Loucy (cell line): ENCODE measurements around the gene UNC13D.

Experiments
- H2AFZ ChIP-seq: fragments of 200-600 bp; sonication (generic); 2 replicates; pipeline ENCODE4 v1.6.0; 2016; ENCODE audit warnings: antibody characterized with exemption, mild to moderate bottlenecking, low read length, moderate library complexity
- H3F3A ChIP-seq: fragments of 200-600 bp; 2 replicates; pipeline ENCODE4 v1.6.0; 2016; ENCODE audit warnings: antibody characterized with exemption, low read depth, mild to moderate bottlenecking
- H3K27me3 ChIP-seq: fragments of 200-600 bp; sonication (generic); 2 replicates; pipeline ENCODE4 v1.6.1; 2014; ENCODE audit warnings: low read length, mild to moderate bottlenecking; ENCODE audit not compliant: insufficient read depth, poor library complexity, severe bottlenecking
- H3K36me3 ChIP-seq: fragments of 200-600 bp; sonication (generic); 2 replicates; pipeline ENCODE4 v1.6.1; 2016; ENCODE audit warnings: low read length; ENCODE audit not compliant: insufficient read depth
- H3K4me1 ChIP-seq: fragments of 200-600 bp; sonication (generic); 2 replicates; pipeline ENCODE4 v1.5.1; 2014; ENCODE audit warnings: low read length, mild to moderate bottlenecking; ENCODE audit not compliant: insufficient read depth, poor library complexity, severe bottlenecking
- H3K4me2 ChIP-seq: fragments of 200-600 bp; sonication (generic); 2 replicates; pipeline ENCODE4 v1.6.0; 2014; ENCODE audit warnings: antibody characterized with exemption, low read length, low read depth, mild to moderate bottlenecking; ENCODE audit not compliant: poor library complexity, severe bottlenecking
- H3K4me3 ChIP-seq: fragments of 200-600 bp; sonication (generic); 2 replicates; pipeline ENCODE4 v1.5.1; 2014; ENCODE audit warnings: low read length, mild to moderate bottlenecking, mixed read lengths; ENCODE audit not compliant: poor library complexity, severe bottlenecking
- H3K79me2 ChIP-seq: fragments of 200-600 bp; sonication (generic); 2 replicates; pipeline ENCODE4 v1.6.1; 2014; ENCODE audit warnings: low read length; ENCODE audit not compliant: insufficient read depth
- H3K9ac ChIP-seq: fragments of 200-600 bp; sonication (generic); 2 replicates; pipeline ENCODE4 v1.6.0; 2014; ENCODE audit warnings: mild to moderate bottlenecking, low read depth, low read length, moderate library complexity; ENCODE audit not compliant: poor library complexity, severe bottlenecking
- H3K9me2 ChIP-seq: fragments of 200-600 bp; sonication (generic); replicated peaks from 2 replicates; pipeline ENCODE4 v1.6.1; 2016; ENCODE audit warnings: low read depth, low read length, mixed read lengths
- H3K9me3 ChIP-seq: fragments of 200-600 bp; sonication (generic); 2 replicates; pipeline ENCODE4 v1.6.1; 2014; ENCODE audit warnings: mild to moderate bottlenecking, antibody characterized with exemption, low read length, low read depth; ENCODE audit not compliant: insufficient read depth
- H4K20me1 ChIP-seq: fragments of 200-600 bp; sonication (generic); 2 replicates; pipeline ENCODE4 v1.6.0; 2014; ENCODE audit warnings: antibody characterized with exemption, low read length, mild to moderate bottlenecking; ENCODE audit not compliant: insufficient read depth, poor library complexity, severe bottlenecking
- CTCF ChIP-seq: fragments of 200-600 bp; sonication (generic); conservative IDR thresholded peaks from 2 replicates; pipeline ENCODE4 v1.5.1; 2014; ENCODE audit warnings: mild to moderate bottlenecking, antibody characterized with exemption, low read length
- EZH2phosphoT487 ChIP-seq: fragments of 200-600 bp; IDR thresholded peaks from 2 replicates; pipeline ENCODE4 v1.6.1; 2018; ENCODE audit warnings: antibody characterized with exemption, mild to moderate bottlenecking, moderate library complexity, borderline replicate concordance

UNC13D gene

GRCh38 chr17:75820094-75821080, 23.8 kb downstream of the UNC13D start:
- no peaks in the 10 kb centered on the region for H3K9me2 ChIP-seq
- H3K4me3 ChIP-seq = no peak overlapping the region
- H4K20me1 ChIP-seq = peaks cover 3% of the 10 kb centered on the region
- H3K4me2 ChIP-seq = no peak overlapping the region
- no peak overlapping the region for H2AFZ ChIP-seq
- H3K79me2 ChIP-seq = no peaks in the 10 kb centered on the region
- TF ChIP-seq EZH2phosphoT487 = no peak
- H3F3A ChIP-seq = no peaks in the 10 kb centered on the region
- H3K9ac ChIP-seq = no peak overlapping the region
- H3K4me1 ChIP-seq = no peaks in the 10 kb centered on the region
- H3K36me3 ChIP-seq = peaks cover 85% of the 10 kb centered on the region; the same call in 1 of the 2 replicates
- no peaks in the 10 kb centered on the region for H3K27me3 ChIP-seq
- no peaks in the 10 kb centered on the region for H3K9me3 ChIP-seq

- H4K20me1 ChIP-seq = peaks cover 3% of the 10 kb centered on the region
- no peaks in the 10 kb centered on the region for H3K4me1 ChIP-seq
- no peak overlapping the region for H3K4me2 ChIP-seq
- peaks cover 88% of the 10 kb centered on the region; the same call in 1 of the 2 replicates for H3K36me3 ChIP-seq
- H3K4me3 ChIP-seq = no peak overlapping the region
- no peaks in the 10 kb centered on the region for H3K79me2 ChIP-seq
- H3K27me3 ChIP-seq = no peaks in the 10 kb centered on the region
- TF ChIP-seq CTCF (no peak), EZH2phosphoT487 (no peak)
- no peaks in the 10 kb centered on the region for H3K9me2 ChIP-seq
- H3K9me3 ChIP-seq = no peaks in the 10 kb centered on the region
- no peak overlapping the region for H3K9ac ChIP-seq
- H2AFZ ChIP-seq = no peak overlapping the region
- H3F3A ChIP-seq = no peaks in the 10 kb centered on the region
Observed at GRCh38 chr17:75819678-75820077, 24.5 kb downstream of the UNC13D start.

GRCh38 chr17:75819116-75819515, 25.1 kb downstream of the UNC13D start:
- no peaks in the 10 kb centered on the region for H3F3A ChIP-seq
- H3K27me3 ChIP-seq = no peaks in the 10 kb centered on the region
- H3K4me2 ChIP-seq = no peak overlapping the region
- H3K79me2 ChIP-seq = no peaks in the 10 kb centered on the region
- H3K9me3 ChIP-seq = no peaks in the 10 kb centered on the region
- H3K4me3 ChIP-seq = no peak overlapping the region
- peaks cover 3% of the 10 kb centered on the region for H4K20me1 ChIP-seq
- H3K36me3 ChIP-seq = peaks cover 90% of the 10 kb centered on the region; the same call in 1 of the 2 replicates
- no peaks in the 10 kb centered on the region for H3K9me2 ChIP-seq
- H3K9ac ChIP-seq = no peak overlapping the region
- H2AFZ ChIP-seq = no peak overlapping the region
- TF ChIP-seq CTCF (no peak), EZH2phosphoT487 (no peak)
- H3K4me1 ChIP-seq = no peaks in the 10 kb centered on the region
